HUDEP-2 (cell line): ENCODE measurements around the gene WDFY1.

Source experiments
- DNase-seq, 76 experiments: peaks; one replicate each; lab custom pipeline; 2025; ENCODE audit not compliant: unreplicated experiment in 76 of 76; lab: John Stamatoyannopoulos, UW

Gene WDFY1, protein sequence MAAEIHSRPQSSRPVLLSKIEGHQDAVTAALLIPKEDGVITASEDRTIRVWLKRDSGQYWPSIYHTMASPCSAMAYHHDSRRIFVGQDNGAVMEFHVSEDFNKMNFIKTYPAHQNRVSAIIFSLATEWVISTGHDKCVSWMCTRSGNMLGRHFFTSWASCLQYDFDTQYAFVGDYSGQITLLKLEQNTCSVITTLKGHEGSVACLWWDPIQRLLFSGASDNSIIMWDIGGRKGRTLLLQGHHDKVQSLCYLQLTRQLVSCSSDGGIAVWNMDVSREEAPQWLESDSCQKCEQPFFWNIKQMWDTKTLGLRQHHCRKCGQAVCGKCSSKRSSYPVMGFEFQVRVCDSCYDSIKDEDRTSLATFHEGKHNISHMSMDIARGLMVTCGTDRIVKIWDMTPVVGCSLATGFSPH

DNA sequence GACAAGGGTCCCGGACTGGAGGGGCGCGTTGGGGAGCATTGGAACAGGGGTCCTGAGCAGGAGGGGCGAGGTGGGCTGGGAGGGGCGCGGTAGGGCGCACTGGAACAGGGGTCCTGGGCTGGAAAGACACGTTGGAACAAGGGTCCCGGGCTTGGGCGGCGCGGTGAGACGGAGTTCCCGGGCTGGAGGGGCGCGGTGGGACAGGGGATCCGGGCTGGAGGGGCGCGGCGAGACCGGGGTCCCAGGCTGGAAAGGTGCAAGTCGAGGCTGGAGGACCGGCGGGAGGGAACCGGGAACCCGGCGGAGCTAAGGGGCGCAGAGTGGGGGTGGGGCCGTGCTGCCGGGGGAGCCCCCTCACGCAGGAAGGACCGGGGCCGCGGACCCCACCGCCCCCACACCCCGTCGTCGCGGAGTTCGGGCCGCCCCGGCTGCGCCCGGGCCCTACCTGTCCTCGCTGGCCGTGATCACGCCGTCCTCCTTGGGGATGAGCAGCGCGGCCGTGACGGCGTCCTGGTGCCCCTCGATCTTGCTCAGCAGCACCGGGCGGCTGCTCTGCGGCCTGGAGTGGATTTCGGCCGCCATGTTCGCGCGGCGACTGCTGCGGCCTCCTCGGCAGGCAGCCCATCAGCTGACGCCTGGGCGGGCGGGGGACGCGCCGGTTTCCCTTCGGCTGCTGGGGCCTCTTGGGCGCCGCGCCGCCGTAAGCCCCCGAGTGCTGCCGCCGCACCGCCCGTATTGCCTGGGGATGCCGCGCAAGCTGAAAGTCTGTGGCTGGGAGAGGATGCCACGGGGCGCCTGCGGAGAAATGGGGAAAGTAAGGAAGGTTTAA, at the start of gene WDFY1:
Gene WDFY1 (minus strand): TSS at position 633 of the 829 bp plus-strand sequence. CDS start 51 bp downstream, at position 582.
- DNase-seq, result peak in 72 of 76 experiments; percentile 14 to 87 (median 72)

DNA sequence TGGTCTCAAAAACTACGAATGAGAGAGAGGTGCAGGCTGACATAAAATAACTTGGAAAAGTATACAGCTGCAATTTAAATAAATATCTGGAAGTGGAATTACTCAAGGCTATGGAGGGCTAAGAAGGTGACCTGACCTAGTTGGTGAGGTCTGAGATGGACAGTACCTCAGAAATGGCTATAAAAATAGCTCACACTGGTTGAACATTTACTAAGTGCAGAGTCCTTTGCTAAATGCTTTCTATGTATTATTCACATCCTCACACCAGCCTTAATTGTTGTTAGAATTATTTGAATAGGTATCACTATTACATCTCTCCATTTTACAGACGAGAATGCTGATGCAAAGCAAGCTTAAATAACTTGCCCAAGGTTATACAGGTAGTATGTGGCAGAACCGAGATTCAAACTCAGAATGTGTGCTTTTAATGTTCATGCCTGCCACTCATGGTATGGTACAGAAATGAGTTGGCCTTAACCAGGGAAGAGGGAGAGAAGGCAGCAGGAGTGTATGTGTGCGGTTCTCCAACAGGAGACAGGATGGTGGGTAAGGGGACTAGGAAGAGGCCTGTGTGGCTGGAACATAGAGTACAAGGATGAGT, 49.5 kb upstream of the WDFY1 start:
- DNase-seq, result no peak

DNA sequence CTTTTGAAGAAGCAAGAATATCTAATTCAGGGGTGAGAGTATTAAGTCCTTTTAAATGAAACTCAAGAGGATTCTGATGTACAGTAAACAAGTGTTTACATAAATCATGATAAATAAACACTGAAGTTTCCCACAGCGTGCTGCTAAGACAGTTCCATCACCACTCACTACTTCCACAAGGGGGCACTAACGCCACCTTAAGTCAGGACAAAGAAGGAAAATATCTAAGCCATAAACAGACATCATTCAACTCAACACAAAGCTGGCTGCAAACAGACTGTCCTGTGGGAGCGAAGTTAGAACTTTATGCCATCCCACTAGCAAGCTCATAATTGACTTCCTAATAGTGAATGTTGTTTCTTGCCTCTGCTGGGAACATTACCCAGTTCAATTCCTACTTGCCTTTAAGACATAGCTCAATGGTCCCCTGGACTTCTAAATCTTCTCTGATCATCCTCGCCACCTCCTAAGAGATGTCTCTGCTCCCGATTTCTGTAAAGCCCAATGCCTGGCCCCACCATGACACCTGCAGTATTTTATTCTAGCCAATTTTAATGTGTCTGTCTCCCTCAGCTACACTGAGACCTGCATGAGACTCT, 48.6 kb upstream of the WDFY1 start:
- DNase-seq, result peak in 45 of 76 experiments; percentile 2 to 65 (median 12)

DNA sequence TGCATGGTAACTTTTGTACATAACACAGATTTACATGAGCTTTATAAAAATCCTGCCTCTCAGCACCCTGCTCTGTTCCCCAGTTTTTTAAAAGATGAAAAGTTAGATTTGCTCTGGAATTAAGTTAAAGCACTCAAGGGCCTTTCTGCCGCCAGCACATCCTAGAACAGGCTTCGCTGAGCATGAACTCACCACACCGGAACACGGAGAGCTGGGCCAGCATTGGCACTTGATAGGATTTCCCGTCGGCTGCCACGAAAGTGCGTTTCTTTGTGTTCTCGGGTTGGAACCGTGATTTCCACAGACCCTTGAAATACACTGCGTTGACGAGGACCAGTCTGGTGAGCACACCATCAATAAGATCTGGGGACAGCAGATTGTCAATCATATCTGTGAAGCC, 46.5 kb upstream of the WDFY1 start:
- DNase-seq, result no peak

DNA sequence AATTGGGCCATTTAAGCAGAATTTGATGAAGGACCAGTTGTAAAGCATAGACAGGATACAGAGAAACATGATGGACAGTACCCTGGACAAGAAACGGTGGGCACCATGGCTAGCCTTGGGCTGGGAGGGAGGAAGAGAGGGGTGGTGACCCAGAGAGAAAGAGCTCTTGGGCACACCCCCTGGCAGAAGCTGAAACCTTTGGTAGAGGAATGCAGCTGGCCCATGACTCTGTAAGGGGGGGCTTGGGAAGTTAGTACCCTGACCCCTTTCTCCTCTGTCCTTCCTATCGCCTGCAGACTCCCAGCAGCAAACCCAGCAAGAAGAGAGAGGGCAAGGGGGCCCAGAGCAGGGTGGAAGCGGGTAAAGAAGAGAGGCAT, 44.7 kb upstream of the WDFY1 start:
- no peak for DNase-seq

DNA sequence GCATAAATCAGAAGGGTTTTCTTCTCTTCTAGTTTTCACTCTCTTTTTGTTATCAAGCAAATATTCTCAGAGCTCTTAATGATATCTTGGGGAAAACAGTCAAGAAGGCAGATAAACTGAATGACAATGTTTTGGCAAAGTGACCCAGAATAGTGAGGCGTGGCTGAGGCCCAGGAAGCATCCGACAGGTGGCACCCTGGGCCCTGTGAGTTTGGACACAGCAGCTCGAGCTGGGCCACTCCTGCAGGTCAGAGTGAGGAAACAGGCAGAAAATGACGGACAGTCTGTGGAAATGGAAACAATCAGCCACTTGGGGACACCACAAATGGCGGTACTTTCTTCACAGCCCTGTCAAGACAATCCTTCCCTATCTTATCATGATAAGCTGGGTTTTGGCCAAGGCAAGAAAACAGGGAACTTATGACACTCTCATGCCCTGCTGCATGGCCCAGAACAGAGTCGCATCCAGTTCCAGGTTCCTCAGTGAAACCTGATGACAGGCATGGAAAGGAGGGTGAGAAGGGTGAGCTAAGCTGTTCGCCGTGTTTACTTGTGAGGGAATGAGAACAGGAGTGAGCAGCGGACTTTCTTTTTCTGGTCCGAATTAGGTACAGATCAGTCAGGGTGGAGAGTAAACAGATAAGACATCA, 44.2 kb upstream of the WDFY1 start:
- peak in 6 of 76 experiments; percentile 1 to 25 (median 16) for DNase-seq

DNA sequence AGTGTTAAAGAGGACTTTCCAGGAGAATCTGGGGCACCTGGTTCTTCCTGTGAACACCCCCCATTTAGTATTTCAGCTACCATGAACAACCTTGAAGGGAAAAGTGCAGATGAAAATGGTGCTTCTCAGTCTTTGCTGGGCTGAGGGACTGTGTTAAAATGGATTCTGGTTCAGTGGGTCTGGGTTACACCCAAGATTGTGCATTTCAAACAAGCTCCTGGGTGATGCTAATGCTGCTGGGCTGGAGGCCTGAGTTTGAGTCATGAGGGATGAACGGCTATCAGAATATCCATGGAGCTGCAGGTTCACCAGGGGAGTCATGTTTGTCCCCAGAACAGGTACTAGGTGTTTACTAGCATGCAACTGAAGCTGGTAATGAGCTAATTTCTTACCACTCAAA, 36.1 kb upstream of the WDFY1 start:
- no peak for DNase-seq

DNA sequence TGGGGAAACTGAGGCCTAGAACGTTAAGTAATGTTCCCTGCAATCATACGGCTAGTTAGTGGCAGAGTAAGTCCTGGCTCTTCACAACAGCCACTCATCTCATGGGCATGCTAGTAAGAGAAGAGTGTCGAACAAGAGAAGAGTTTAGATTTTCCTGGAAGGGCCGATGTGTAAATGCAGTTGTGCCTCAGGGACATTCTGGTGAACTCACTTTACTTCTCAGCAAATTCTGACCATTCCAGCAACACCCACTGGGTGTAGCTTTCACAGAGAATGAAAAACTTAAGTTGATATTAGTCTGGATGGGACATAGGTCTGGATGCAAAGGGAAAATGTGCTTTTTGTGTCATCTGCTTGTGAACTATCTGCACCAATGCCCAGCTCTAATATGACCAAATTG, 35.7 kb upstream of the WDFY1 start:
- no peak for DNase-seq

DNA sequence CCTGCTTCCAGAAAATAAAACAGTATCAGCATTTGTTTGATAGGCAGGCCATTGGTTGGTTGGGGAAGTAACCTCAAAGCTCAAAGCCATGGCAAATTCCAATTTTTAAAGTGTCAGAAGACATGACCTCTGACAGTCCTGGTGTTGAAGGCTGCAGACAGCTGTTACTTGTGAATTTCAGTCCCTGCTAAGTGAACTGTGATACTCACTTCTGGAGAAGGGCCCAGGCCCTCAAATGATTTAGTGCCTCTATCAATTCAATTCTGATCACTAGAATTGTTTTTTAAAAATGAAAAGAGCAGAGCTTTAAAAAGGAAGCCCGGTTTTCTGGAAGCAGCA, 35.2 kb upstream of the WDFY1 start:
- DNase-seq, result no peak

DNA sequence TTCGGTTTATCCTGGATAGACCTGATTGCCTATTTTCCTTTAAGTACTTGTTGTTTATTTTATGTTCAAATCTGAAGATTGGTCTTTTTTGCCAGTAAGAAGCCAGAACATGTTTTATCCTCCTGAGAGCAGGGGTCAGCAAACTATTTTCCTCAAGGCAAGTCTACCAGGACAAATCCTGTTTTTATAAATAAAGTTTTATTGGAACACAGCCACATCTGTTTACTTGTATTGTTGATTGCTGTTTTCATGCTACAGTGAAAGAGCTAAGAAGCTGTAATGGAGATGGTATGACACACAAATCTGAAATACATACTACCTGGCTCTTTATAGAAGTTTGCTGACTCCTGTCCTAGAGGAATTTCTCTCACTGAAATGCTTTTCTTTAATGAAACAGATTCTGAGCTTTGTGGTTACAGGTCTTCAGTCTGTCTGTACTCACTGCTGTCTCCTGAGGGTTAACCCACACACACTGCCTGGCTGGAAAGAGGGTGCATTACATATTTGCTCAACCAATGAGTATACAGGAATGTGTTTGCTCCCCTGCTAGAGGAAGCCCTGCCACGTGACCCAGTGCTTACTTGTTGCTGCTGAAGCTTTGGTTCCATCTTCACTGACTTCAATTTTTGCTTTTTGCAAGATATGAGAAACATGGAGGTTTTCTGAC, 34.7 kb upstream of the WDFY1 start:
- DNase-seq, result no peak

DNA sequence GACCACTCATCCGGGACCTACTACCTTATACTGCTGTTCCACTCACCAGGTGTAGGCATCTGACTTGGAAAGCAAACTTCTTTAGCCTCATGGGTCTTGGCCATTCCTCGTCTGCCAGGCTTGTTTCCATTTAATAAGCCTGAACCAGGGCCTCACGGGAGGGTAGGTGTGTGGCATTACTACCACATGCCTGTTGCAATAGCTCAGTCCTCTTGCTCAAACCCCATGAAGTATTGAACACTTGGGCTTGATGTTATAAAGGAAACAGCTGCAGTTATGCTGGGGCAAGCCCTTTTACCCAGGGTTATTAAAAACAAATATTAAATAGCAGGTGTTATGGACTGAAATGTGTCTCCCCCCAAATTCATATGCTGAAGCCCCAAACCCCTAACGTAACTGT, 33.3 kb upstream of the WDFY1 start:
- DNase-seq, result no peak

DNA sequence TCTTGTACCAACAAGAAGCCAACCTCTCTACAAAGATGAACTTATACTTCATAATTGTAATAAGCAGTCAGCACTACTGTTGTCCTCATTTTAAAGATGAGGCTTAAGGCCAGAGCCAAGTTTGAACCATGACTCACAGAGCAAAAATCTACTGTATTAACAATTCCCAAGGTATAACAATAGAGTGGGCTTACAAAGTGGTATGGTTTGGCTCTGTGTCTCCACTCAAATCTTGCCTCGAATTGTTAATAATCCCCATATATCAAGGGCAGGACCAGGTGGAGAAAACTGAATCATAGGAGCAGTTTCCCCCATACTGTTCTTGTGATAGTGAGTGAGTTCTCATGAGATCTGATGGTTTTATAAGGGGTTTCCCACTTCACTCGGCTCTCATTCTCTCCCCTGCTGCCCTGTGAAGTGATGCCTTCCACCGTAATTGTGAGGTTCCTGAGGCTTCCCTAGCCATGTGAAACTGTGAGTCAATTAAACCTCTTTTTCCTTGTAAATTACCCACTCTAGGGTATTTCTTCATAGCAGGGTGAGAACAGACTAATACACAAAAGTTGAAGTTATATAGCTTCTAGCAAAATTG, 31.6 kb upstream of the WDFY1 start:
- DNase-seq, result no peak

DNA sequence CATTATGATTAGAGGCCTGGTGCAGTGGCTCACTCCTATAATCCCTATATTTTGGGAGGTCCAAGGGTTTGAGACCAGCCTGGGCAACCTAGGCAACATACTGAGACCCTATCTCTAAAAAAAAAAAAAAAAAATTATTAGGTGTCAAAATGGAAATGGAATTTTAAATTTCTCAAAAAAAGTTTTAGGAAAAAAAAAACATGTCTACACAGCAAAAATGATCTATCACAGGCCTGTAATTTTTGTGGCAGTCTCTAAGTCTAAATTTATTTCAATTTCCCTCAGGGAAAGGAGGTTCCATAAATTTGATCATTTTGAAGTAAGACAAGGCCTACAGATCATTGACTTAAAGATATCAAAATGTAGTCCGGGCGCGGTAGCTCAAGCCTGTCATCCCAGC, 28.5 kb upstream of the WDFY1 start:
- DNase-seq, result no peak

DNA sequence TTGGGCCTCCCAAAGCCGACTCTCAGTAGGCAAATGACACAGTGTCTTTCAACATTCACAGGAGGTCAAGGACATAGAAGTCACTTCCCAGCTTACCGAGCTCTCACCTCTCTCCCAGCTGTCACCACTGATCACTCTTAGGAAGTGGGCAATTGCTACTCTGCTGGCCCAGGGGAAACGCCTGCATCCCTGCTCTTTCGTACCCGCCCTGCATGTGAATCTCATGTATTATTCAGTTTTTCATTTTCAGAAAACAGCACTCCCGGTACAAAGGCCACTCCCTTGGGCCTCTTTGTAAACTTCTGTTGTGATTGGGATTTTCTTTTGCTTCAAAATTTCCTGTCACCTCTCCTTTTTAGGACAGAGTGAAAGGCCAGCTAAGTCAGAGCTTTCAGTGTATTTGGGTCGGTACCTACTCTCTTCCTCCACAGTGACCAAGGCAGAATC, 27.5 kb upstream of the WDFY1 start:
- DNase-seq, result no peak

DNA sequence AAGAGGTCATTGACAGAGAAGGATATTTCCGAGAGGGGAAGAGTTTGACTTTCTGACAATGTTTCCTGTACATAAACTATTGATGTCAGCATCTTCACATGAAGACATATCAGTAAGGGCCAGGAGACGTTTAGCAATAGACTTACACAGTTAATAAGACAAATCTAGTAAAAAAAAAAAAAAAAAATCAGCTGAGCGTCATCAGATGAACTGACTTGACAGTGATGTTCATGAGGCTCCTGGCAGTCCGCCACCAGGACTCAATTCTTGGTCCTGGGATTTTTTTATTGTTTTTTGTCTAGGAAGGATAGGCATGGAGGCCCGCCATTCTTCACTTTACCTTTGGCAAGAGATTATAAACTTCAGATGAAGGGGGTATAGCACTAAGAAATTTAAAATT, 26.6 kb upstream of the WDFY1 start:
- DNase-seq, result no peak

DNA sequence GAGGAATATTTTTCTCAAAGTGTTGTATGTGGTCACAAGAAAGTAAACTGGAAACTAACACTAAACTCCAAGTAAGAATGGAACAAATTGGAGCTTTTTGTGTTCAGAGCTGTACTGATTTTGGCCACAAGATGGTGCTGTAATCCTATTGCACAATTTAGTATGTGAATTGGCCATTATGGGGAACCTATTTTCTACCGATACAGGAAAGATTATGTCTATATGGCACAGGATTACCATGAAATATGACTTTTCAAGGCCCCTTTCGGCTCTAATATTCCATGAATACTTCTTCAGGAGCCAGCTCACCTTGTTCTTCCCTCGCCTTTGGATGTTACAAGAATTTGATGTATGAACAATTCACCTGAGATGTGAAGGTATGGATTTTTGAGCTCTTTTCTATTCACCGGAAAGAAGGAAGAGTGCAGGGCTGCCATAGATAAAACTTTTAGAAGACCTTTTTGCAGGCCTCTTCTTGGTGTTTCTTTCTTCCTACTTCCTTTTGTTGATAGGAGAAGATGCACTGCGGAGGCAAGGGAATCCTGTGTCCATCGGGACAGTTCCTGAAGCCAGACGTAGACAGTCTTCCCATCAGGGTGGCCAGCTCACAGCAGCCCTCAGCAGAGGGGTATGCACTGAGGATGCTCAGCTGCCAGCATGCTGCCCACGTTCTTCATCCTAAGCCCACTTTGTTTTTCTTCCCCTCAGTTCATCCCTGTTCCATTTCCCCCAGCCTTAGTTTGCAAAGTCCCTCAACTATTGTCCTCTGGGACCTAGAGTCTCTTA, 25.4 kb upstream of the WDFY1 start:
- peak in 33 of 76 experiments; percentile 3 to 69 (median 31) for DNase-seq

DNA sequence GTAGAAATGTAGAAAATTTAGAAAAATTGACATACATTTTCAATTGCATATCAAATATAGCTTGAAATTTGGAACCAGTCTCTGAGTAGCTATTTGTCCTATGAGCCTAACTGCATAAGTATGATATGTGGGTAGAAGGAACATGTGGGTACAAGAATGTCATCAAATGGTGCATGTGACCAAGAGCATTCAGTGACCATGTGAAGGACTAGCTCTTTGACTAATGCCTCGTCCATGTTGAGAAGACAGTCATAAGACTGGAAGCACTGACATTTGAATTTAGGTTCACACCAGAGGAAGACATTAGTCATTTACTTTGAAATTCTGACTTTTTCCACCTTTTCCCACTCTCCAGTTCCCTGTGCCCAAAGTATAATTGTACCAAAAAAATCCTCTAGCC, 24.7 kb upstream of the WDFY1 start:
- no peak for DNase-seq

DNA sequence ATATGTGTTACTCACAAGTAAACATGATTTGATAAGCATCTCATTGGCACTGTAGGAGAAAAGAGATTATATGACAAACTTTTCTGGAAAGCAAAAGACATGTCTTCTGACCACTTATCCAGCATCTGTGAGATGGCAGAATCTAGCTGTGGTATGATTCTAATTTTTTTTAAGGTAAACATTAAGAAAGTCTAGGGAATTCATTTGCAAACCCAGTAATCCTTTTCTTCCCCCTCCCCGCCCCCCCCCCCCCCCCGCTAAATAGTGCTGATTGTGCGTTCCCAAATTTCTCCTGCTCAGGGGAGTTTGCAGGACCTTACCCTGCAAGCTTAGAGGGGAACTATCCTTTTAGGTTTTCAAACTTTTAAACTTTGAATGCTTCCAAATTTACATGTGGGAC, 24.2 kb upstream of the WDFY1 start:
- DNase-seq, result no peak

DNA sequence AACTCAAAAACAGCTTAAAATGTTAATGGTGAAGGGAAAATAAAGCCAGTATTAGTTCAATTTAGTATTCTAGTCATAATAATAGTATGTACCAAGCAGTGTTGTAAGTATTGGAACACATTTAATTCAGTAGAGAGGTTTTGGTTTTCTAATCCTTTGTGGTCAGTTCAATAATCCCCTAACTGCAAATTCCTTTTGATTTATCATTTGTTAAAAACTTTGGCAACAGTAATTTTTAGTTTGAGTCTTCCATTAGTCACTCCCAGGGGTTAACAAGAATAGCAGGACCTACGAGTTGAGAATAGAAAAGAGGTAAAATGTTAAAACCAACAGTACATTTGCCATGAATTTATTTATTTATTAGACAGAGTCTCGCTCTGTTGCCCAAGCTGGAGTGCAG, 22.8 kb upstream of the WDFY1 start:
- DNase-seq, result no peak
